ENCODE results near the gene SPRR1A.
A peak's percentile ranks its signal among the peaks of the same experiment; 100 is the strongest.

Gene SPRR1A

DNA sequence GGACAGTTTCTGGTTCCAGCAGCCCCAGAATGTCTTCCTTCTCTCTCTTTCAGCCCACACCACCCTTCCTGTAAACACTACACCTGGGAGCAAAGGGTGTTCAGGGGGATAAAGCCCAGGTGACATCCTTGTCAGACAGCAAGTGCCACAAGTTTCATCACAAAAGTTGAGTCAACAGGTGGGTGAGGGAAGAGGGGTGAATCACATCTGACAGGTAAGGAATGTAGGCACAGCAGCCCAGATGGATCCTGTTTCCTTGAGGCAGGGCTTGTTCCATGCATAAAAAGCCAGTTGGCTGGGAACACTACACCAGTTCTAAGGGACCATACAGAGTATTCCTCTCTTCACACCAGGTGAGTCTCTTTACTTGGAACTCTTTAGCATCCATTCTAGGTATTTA is 47.0 kb downstream of the SPRR1A start, which contains the start of gene SPRR1B:
Gene SPRR1B (plus strand): TSS at position 309 of the 400 bp plus-strand sequence. CDS start 1,143 bp downstream, outside the sequence.
- H3K4me1 ChIP-seq (ENCODE audit: control insufficient read depth in 2 of 2, insufficient read depth in 1 of 2, low read depth in 1 of 2, low read length in 2 of 2), result peaks cover 0 to 4% of the 10 kb centered on the region in 2 donors
- no peaks in the 10 kb centered on the region for H3K79me1 ChIP-seq (ENCODE audit: low read depth, low read length)
- no peak within 1 kb of the TSS for H2AK5ac ChIP-seq (ENCODE audit: low read depth, low read length)
- no peak within 1 kb of the TSS for H2BK120ac ChIP-seq (ENCODE audit: low read depth, low read length)
- no peak within 1 kb of the TSS for H3K27ac ChIP-seq (replicated peaks; ENCODE audit: low read length)
- no peak within 1 kb of the TSS for H3K9ac ChIP-seq (ENCODE audit: low read depth, low read length, poor library complexity)
- no peak within 1 kb of the TSS for H3K4ac ChIP-seq (ENCODE audit: low read length)
- H2AFZ ChIP-seq (ENCODE audit: low read length), result no peak within 1 kb of the TSS
- no peak within 1 kb of the TSS for H2BK15ac ChIP-seq (ENCODE audit: low read length)
- H2BK5ac ChIP-seq (ENCODE audit: low read length), result no peak within 1 kb of the TSS
- DNase-seq (ENCODE audit: low spot score), result no peak
- H3K18ac ChIP-seq (ENCODE audit: low read length), result no peak within 1 kb of the TSS
- H3K23ac ChIP-seq (ENCODE audit: low read depth, low read length, poor library complexity), result no peak within 1 kb of the TSS
- no peaks in the 10 kb centered on the region for H3K36me3 ChIP-seq (replicated peaks in 1 of 2; ENCODE audit: control insufficient read depth in 2 of 2, insufficient read depth in 2 of 2, low read length in 2 of 2)
- no peak within 1 kb of the TSS for H4K91ac ChIP-seq (ENCODE audit: low read depth, low read length, poor library complexity)
- no peaks in the 10 kb centered on the region for H3K9me3 ChIP-seq (replicated peaks in 1 of 2; ENCODE audit: control insufficient read depth in 2 of 2, insufficient read depth in 1 of 2, low read depth in 1 of 2, low read length in 2 of 2)
- no peaks in the 10 kb centered on the region for H3K27me3 ChIP-seq (ENCODE audit: control insufficient read depth in 3 of 3, insufficient read depth in 3 of 3, low read depth in 1 of 3, low read length in 3 of 3)
- no peak within 1 kb of the TSS for H2BK12ac ChIP-seq (ENCODE audit: low read length)
- H4K8ac ChIP-seq (ENCODE audit: low read depth, low read length), result no peak within 1 kb of the TSS
- H3K4me2 ChIP-seq (ENCODE audit: insufficient read depth, low read length, poor library complexity, severe bottlenecking), result no peak within 1 kb of the TSS
- H3K14ac ChIP-seq (ENCODE audit: low read length), result no peak within 1 kb of the TSS
- no peak within 1 kb of the TSS for H3K4me3 ChIP-seq (ENCODE audit: low read length in 2 of 2)

DNA sequence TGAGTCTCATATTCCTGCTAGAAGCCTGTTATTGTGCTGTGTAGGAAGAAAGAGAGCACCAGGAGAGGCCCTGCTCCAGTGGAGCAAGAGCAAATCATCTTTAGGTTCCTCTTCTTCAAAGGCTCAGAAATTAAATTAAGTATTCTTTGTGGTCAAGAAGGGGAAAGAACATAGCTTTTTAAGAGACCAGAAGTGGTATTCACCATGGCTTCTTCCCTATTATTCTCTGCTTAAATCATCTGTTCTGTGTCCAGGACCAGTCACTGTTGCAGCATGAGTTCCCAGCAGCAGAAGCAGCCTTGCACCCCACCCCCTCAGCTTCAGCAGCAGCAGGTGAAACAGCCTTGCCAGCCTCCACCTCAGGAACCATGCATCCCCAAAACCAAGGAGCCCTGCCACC is 48.2 kb downstream of the SPRR1A start:
- H4K8ac ChIP-seq (ENCODE audit: low read depth, low read length), result no peak overlapping the region
- H3K9ac ChIP-seq (ENCODE audit: low read depth, low read length, poor library complexity), result no peak overlapping the region
- no peaks in the 10 kb centered on the region for H3K27me3 ChIP-seq (ENCODE audit: control insufficient read depth in 3 of 3, insufficient read depth in 3 of 3, low read depth in 1 of 3, low read length in 3 of 3)
- no peak overlapping the region for H2BK15ac ChIP-seq (ENCODE audit: low read length)
- H3K27ac ChIP-seq (replicated peaks; ENCODE audit: low read length), result no peak overlapping the region
- H2AFZ ChIP-seq (ENCODE audit: low read length), result no peak overlapping the region
- no peak overlapping the region for H2BK5ac ChIP-seq (ENCODE audit: low read length)
- no peak overlapping the region for H3K4me3 ChIP-seq (ENCODE audit: low read length in 2 of 2)
- no peak overlapping the region for H2BK120ac ChIP-seq (ENCODE audit: low read depth, low read length)
- H3K9me3 ChIP-seq (replicated peaks in 1 of 2; ENCODE audit: control insufficient read depth in 2 of 2, insufficient read depth in 1 of 2, low read depth in 1 of 2, low read length in 2 of 2), result no peaks in the 10 kb centered on the region
- no peak overlapping the region for H3K14ac ChIP-seq (ENCODE audit: low read length)
- no peak overlapping the region for H2AK5ac ChIP-seq (ENCODE audit: low read depth, low read length)
- no peaks in the 10 kb centered on the region for H3K79me1 ChIP-seq (ENCODE audit: low read depth, low read length)
- H4K91ac ChIP-seq (ENCODE audit: low read depth, low read length, poor library complexity), result no peak overlapping the region
- H3K4me1 ChIP-seq (ENCODE audit: control insufficient read depth in 2 of 2, insufficient read depth in 1 of 2, low read depth in 1 of 2, low read length in 2 of 2), result peaks cover 0 to 4% of the 10 kb centered on the region in 2 donors
- no peaks in the 10 kb centered on the region for H3K36me3 ChIP-seq (replicated peaks in 1 of 2; ENCODE audit: control insufficient read depth in 2 of 2, insufficient read depth in 2 of 2, low read length in 2 of 2)
- H3K4ac ChIP-seq (ENCODE audit: low read length), result no peak overlapping the region
- H3K18ac ChIP-seq (ENCODE audit: low read length), result no peak overlapping the region
- DNase-seq (ENCODE audit: low spot score), result no peak
- H3K23ac ChIP-seq (ENCODE audit: low read depth, low read length, poor library complexity), result no peak overlapping the region
- no peak overlapping the region for H3K4me2 ChIP-seq (ENCODE audit: insufficient read depth, low read length, poor library complexity, severe bottlenecking)
- no peak overlapping the region for H2BK12ac ChIP-seq (ENCODE audit: low read length)

DNA sequence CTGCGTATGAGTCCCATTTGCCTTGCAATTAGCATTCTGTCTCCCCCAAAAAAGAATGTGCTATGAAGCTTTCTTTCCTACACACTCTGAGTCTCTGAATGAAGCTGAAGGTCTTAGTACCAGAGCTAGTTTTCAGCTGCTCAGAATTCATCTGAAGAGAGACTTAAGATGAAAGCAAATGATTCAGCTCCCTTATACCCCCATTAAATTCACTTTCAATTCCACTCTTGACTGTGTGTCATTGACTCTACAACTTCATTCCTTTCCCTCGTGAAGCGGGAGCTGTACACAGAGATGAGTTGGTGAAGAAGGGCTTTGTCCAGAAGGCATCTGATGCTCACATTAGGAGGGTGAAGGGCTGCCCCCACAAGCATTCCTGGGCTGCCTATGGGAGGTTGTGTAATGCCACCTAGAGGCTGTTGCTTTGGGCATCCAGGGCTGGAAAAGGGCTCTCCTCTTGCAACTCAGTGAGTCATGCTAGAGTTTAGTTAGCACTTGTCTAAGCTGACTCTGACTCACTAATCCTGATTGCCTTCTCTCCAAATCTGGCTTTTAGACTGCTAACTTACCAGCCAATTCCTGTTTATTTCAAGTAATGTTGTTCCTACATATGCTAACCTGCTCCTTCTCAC is 48.9 kb downstream of the SPRR1A start:
- Histone ChIP-seq H3K18ac (ENCODE audit: low read length) (no peak overlapping the region), H3K4me1 (ENCODE audit: control insufficient read depth in 2 of 2, insufficient read depth in 1 of 2, low read depth in 1 of 2, low read length in 2 of 2) (peaks cover 0 to 4% of the 10 kb centered on the region in 2 donors), H3K36me3 (replicated peaks in 1 of 2; ENCODE audit: control insufficient read depth in 2 of 2, insufficient read depth in 2 of 2, low read length in 2 of 2) (no peaks in the 10 kb centered on the region), H3K27me3 (ENCODE audit: control insufficient read depth in 3 of 3, insufficient read depth in 3 of 3, low read depth in 1 of 3, low read length in 3 of 3) (no peaks in the 10 kb centered on the region), H3K14ac (ENCODE audit: low read length) (no peak overlapping the region), H3K4ac (ENCODE audit: low read length) (no peak overlapping the region), H2BK12ac (ENCODE audit: low read length) (no peak overlapping the region), H3K4me3 (ENCODE audit: low read length in 2 of 2) (no peak overlapping the region), H3K9me3 (replicated peaks in 1 of 2; ENCODE audit: control insufficient read depth in 2 of 2, insufficient read depth in 1 of 2, low read depth in 1 of 2, low read length in 2 of 2) (no peaks in the 10 kb centered on the region), H4K8ac (ENCODE audit: low read depth, low read length) (no peak overlapping the region), H3K4me2 (ENCODE audit: insufficient read depth, low read length, poor library complexity, severe bottlenecking) (no peak overlapping the region), H3K23ac (ENCODE audit: low read depth, low read length, poor library complexity) (no peak overlapping the region), H3K9ac (ENCODE audit: low read depth, low read length, poor library complexity) (no peak overlapping the region), H2BK15ac (ENCODE audit: low read length) (no peak overlapping the region), H2BK120ac (ENCODE audit: low read depth, low read length) (no peak overlapping the region), H4K91ac (ENCODE audit: low read depth, low read length, poor library complexity) (no peak overlapping the region), H2AK5ac (ENCODE audit: low read depth, low read length) (no peak overlapping the region), H3K79me1 (ENCODE audit: low read depth, low read length) (no peaks in the 10 kb centered on the region), H2AFZ (ENCODE audit: low read length) (no peak overlapping the region), H3K27ac (replicated peaks; ENCODE audit: low read length) (no peak overlapping the region), H2BK5ac (ENCODE audit: low read length) (no peak overlapping the region)
- peak; percentile 32 for DNase-seq (ENCODE audit: low spot score)
- WGBS, 2 donors (ENCODE audit: extremely low coverage in 2 of 2, insufficient read length in 2 of 2, insufficient replicate concordance in 1 of 2), result no CpG with 5 or more reads among the region's 3 CpGs

DNA sequence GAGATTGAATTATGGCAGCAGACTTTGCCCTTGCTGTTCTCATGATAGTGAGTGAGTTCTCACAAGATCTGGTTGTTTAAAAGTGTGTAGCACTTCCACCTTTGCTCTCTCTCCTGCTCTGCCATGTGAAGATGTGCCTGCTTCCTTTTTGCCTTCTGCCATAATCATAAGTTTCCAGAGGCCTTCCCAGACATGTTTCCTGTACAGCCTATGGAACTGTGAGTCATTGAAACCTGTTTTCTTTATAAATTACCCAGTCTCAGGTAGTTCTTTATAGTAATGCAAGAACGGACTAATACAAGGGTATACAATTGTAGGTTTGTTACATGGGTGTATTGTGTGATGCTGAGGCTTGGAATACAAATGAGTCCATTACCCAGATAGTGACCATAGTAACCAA is 51.3 kb downstream of the SPRR1A start:
- Histone ChIP-seq H3K4me3 (ENCODE audit: low read length in 2 of 2) (no peak overlapping the region), H3K36me3 (replicated peaks in 1 of 2; ENCODE audit: control insufficient read depth in 2 of 2, insufficient read depth in 2 of 2, low read length in 2 of 2) (no peaks in the 10 kb centered on the region), H3K18ac (ENCODE audit: low read length) (no peak overlapping the region), H3K14ac (ENCODE audit: low read length) (no peak overlapping the region), H4K8ac (ENCODE audit: low read depth, low read length) (no peak overlapping the region), H3K9me3 (replicated peaks in 1 of 2; ENCODE audit: control insufficient read depth in 2 of 2, insufficient read depth in 1 of 2, low read depth in 1 of 2, low read length in 2 of 2) (no peaks in the 10 kb centered on the region), H2AFZ (ENCODE audit: low read length) (no peak overlapping the region), H2BK15ac (ENCODE audit: low read length) (no peak overlapping the region), H2AK5ac (ENCODE audit: low read depth, low read length) (no peak overlapping the region), H3K4ac (ENCODE audit: low read length) (no peak overlapping the region), H3K4me2 (ENCODE audit: insufficient read depth, low read length, poor library complexity, severe bottlenecking) (no peak overlapping the region), H3K4me1 (ENCODE audit: control insufficient read depth in 2 of 2, insufficient read depth in 1 of 2, low read depth in 1 of 2, low read length in 2 of 2) (peaks cover 0 to 4% of the 10 kb centered on the region in 2 donors), H3K23ac (ENCODE audit: low read depth, low read length, poor library complexity) (no peak overlapping the region), H3K27me3 (ENCODE audit: control insufficient read depth in 3 of 3, insufficient read depth in 3 of 3, low read depth in 1 of 3, low read length in 3 of 3) (no peaks in the 10 kb centered on the region), H3K27ac (replicated peaks; ENCODE audit: low read length) (no peak overlapping the region), H2BK5ac (ENCODE audit: low read length) (no peak overlapping the region), H2BK12ac (ENCODE audit: low read length) (no peak overlapping the region), H2BK120ac (ENCODE audit: low read depth, low read length) (no peak overlapping the region), H3K79me1 (ENCODE audit: low read depth, low read length) (no peaks in the 10 kb centered on the region), H3K9ac (ENCODE audit: low read depth, low read length, poor library complexity) (no peak overlapping the region), H4K91ac (ENCODE audit: low read depth, low read length, poor library complexity) (no peak overlapping the region)
- no CpG with 5 or more reads among the region's 1 CpG for WGBS, 2 donors (ENCODE audit: extremely low coverage in 2 of 2, insufficient read length in 2 of 2, insufficient replicate concordance in 1 of 2)
- no peak for DNase-seq (ENCODE audit: low spot score)
